SKM-1 treated with dmso at 0.1 percent for 144 hours (cell line): ENCODE measurements around the gene SLC39A10.

Experiments used
- DNase-seq: peaks from one replicate; lab custom pipeline; 2025; ENCODE audit not compliant: unreplicated experiment; lab: John Stamatoyannopoulos, UW

SLC39A10 gene, protein sequence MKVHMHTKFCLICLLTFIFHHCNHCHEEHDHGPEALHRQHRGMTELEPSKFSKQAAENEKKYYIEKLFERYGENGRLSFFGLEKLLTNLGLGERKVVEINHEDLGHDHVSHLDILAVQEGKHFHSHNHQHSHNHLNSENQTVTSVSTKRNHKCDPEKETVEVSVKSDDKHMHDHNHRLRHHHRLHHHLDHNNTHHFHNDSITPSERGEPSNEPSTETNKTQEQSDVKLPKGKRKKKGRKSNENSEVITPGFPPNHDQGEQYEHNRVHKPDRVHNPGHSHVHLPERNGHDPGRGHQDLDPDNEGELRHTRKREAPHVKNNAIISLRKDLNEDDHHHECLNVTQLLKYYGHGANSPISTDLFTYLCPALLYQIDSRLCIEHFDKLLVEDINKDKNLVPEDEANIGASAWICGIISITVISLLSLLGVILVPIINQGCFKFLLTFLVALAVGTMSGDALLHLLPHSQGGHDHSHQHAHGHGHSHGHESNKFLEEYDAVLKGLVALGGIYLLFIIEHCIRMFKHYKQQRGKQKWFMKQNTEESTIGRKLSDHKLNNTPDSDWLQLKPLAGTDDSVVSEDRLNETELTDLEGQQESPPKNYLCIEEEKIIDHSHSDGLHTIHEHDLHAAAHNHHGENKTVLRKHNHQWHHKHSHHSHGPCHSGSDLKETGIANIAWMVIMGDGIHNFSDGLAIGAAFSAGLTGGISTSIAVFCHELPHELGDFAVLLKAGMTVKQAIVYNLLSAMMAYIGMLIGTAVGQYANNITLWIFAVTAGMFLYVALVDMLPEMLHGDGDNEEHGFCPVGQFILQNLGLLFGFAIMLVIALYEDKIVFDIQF

DNA sequence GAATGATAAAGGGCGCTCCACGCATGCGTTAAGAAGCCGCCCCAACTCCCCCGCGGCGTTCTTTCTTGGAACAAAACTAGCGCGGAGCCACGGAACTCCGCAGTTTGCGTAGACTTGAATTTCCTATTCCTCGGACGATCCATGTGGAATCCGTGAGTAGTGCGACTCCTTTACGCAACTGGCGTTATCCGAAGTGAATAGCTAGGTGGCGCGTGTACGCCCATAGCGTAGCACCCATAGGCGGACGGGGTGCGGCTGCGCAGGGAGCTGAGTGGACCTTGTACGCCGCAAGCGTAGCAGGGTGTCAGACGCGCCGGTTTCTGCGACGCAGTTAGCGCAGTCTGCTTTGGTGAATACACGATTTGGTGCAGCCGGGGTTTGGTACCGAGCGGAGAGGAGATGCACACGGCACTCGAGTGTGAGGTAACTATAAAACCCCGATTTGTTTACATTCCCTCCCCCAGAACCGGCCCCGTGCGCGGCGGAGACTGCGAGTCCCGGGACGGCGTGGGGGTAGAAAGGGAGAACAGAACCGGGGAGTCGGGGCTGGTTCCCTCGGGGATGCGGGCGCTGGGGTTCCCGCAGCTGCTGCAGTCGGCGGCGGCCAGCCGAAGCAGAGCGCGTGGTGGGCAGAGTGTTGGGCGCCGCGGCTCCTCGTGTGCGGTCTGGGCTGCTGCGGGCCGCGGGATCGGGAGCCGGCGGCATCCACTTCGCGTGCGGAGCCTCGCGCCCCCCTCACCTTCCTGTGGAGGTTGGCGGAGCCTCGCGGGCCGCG, at the start of gene SLC39A10:
Gene SLC39A10, plus strand, starts transcription at position 368 of the 775 bp plus-strand sequence. CDS start 22,817 bp downstream, outside the sequence.
- peak; percentile 99 for DNase-seq

DNA sequence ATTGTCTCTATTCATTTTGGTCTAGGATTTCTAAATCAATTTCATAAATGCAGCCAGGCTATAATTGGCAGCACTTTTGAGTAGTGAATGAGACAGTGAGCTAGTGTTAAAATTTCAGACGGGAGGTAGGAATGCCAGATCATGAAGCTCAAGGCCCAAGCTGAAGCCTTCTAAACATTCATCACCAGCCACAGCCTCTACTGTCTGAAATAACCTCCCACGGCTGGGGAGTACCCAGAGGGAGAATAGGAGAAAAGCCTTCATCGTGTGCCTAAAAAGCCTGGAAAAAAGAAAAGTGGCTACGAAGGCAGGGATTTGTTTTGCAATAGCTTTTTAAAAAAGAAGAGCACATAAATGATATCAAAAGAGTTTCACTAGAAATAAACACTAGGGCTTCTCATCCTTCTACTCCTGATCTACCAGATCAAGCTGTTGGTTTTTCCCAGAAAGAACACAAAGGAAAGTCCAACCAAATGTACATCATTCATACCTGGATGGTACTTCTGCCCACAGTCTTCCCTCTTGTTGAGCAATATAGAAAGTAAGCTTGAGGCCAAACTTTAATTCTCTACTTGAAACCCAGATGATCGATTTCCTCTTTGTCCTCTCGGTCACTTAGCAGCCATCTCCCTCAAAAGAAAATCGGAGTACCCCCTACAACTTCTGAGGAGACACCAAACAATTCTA, 48.1 kb upstream of the SLC39A10 start:
- no peak for DNase-seq

DNA sequence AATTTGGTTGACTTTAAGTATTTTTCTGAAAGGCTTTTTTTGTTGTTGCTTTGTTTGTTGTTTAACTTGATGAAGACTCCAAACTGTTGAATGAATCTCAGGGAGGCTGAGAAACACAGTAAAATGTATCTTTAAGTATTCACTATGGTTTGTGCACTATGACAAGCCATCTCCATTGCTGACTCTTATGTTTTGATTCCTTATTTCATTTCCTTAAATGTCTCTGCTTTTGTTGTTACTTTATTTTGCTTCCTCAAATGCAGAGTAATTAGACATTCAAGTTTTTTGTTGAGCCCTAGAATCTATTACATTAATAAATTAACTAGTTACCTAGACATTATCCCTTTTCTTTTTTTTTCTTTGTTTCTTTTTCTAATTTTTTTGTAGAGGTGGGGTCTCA, 46.3 kb upstream of the SLC39A10 start:
- DNase-seq = peak; percentile 22

DNA sequence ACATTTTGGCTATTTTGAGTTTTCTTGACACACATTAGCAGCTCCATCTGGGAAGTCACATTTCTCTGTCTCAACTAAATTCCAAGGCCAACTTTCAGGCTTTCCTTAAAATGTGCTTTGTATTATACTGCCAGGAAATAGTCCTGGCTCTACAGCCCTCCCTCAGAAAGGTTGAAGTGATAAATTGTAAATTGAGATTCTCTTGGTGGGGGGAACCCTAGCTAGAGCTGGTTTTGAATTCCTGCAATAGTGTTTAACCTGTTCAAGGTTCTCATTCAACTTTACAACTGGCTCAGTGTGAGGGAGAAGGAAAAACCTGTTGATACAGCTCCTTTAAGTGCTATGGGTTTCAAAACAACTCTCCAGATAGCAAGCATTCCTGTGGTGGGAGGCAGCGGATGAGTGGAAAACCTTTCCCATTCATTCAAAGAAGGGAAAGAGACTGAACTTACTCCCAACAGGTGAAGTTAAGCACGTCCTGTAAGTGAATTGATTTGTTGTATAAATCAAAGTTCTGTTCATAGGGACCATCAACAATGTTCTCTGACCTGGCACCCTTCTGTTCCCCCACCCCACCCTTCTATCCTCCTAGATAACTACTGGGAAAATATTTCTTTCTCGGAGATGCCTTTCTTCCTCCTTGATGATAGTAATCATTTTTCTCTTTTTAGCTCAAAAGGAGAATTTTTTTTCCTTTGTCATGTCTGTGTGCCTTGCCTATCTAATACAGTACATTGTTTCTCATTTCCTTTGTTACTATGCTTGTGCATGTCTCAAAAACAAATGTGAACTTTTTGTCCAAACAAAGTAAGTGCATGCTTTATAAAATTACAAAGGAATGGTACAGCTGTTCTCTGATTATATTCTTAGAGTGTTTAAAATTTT, 44.2 kb upstream of the SLC39A10 start:
- no peak for DNase-seq

DNA sequence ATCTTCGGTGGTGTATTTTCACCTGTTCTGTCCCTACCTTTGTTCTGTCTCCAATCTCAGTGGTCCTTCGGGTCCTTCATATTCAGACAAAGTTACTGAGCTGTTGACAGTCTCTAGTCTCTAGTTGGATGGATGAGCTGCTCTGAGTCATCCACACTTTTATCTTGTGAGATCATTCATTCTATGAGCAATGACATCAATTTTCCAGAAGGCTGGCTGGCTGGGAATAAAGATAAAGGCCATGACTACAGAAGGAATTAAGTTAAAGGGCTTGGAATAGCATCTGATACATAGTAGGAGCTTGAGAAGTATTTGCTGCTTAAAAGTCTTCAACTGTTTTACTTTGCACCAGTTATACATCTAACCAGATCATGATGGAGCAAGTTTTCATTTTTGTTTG, 43.1 kb upstream of the SLC39A10 start:
- DNase-seq = no peak

DNA sequence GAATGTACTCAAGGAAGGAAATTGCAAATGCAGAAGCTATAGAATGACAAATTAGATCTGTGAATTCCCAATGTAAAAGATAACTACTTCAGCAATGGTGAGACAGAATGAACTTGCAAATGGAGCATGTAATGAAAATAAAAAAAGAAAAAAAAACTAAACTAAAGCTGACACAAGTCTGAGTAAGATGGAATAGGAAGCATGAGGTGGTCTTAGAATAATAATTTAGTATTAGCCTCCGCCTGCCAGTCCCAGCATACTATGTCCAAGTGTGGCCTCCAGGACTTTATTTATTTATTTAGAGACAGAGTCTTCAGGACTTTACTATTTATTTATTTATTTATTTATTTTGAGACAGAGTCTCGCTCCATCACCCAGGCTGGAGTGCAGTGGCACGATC, 37.4 kb upstream of the SLC39A10 start:
- DNase-seq = no peak

DNA sequence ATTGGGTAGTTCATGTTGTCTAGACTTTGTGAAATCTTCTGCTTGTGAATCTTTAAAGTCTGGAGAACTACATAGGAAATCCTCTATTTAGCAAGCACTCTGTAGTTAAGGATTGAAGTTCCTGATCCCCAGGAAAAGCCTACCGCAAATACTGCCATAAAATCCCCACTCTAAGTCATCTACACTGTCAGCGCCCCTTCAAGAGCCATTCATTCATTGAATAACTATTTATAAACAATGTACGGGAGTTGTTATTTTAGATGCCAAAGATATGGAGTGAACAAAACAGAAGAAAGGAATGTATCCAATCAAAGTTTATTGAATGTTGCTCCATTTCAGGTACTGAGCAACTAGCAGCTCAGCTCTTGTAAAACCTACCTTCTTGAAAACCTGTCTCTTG, 36.5 kb upstream of the SLC39A10 start:
- no peak for DNase-seq

DNA sequence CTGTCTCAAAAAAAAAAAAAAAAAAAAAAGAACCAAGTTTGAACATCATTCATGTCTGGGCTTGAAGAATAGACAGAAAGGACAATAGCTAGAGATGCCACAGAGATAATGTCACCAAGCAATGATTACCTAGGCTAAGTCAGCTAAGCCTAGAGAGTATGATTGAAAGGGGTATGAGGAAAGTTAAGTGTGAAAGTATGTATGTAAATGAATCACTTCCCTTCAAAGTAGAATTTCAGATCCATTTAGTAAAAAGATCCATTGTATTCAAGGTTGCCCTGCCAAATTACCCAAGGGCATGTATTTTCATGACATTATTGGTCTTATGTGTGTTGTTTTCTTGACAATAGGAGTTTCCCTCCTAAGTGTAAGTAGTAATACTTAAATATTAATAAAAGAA, 34.1 kb upstream of the SLC39A10 start:
- DNase-seq = no peak

DNA sequence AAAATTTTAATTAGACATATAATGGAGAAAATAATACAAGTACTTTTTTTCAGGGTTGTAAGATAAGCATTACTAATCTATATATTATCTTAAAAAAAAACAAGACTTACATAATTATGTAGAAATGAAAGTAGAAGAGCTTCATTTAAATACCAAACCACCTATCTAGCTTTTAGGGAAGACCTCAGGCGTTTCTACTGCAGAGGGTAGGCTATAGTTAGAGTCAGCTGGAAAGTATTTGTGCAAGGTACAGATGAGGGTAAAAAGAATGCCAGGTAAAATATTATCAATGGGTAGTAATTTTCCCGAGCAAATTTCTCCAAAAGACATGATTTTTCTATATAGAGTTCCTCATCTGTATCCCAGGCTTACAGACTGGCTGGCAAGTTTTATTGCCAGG, 30.5 kb upstream of the SLC39A10 start:
- DNase-seq = no peak

DNA sequence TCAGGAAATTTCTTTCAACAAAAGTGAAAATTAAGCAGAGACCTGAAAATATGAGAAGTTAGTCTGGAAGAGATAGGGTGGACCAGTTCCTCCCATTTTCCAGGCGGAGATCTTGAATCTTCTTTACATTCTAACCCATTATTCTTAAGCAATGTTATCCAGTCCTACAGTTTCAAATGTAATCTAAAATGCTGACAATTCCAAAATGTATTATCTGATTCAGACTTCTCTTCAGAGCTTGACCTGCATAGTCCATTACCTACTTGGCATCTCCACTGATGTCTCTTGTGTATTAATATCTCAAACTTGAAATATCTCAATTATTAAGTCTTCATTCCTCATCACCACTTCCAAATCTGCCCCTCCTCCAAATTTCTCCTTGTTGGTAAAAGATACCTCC, 28.4 kb upstream of the SLC39A10 start:
- no peak for DNase-seq

DNA sequence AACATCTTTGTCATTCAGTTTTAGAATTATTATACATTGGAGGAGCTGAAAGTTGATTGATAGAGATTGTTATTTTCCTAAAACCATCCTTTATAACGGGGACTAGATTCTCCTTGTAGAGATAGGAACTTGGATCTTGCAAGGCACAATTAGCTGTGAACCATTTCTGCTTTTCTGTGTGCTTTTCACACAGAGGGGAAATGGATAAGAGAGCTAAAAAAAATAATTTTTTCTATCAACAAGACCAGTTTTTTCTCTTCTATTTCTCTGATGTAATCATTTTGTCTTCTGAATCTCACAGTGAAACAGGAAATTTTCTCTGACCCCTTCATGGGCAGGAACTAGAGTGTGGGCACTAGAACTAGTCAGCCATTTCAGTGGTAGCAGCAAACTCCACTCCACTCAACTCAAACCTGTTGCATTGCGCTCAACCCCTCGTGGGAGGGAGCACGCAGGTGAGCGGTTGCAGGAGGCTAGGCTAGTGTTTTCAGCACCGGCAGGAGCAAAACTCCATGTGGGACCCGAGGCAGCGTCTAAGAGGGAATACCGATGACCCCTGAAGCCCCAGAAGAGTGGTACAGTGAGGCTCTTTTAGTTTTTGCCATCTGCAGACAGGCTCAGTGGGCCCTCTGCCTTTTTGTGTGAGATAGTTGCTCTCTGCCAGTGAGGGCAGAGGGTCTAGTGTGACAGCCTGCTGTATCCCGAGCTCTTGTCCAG, 24.0 kb upstream of the SLC39A10 start:
- no peak for DNase-seq

DNA sequence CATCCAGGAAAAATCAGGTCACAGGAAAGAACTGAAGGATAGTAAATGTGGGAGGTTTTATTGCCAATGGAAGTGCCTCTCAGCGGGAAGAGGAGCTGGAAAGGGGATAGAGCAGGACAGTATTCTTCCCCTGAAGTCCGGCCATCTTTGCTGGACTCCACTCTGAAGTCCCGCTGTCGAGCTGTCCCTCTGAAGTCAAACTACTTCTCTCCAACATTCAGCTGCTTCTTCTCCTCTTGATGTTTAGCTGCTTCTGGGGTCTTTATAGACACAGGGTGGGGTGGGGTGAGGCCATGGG, 23.5 kb upstream of the SLC39A10 start:
- no peak for DNase-seq

DNA sequence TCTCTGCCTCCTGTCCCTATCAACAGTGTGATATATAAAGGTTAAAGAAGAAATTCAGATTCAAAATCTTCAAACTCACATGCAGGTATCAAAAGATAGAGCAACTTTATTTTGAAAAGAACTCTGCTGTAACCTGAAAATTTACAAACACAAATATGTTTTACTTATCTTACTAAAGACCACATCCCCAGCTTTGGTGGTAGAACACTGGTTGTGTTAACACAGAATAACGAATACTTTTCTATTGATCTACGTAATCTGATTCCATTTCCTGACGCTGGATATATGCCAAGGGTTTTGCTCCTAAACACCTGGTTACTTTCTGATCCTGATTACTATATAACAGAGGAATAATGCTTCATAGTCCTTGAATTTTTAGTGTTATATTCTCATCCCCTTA, 23.1 kb upstream of the SLC39A10 start:
- DNase-seq = no peak

DNA sequence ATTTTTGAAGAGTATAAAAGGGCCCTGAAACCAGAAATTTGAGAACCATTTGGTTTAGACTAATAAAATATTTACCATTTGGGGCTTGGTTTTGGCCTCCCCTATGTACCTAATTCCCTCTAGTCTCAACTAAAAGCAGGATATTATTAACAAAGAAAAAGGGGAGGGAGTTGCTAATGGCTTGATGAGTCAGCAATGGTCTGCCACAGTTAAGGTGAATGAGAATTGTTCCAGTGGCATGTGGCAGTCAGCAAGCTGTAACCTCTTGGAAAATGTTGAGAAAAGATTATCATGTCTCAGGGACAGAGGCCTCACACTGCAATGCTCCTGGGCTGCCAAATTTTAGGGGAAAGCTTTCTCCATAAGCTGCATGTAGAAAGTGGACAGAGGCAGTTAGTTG, 20.1 kb upstream of the SLC39A10 start:
- DNase-seq = no peak

DNA sequence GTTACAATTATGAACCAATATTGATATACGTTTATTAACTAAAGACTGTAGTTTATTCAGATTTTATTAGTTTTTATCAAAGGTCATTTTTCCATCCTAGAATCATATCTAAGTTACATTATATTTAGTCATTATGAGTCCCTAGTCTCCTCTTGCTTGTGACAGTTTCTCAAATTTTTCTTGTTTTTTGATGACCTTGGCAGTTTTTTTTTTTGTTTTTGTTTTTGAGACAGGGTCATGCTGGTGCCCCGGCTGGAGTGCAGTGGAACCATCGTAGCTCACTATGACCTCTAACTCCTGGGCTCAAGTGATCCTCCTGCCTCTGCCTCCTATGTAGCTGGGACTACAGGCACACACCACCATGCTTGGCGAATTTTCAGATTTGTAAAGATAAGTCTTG, 18.3 kb upstream of the SLC39A10 start:
- no peak for DNase-seq

DNA sequence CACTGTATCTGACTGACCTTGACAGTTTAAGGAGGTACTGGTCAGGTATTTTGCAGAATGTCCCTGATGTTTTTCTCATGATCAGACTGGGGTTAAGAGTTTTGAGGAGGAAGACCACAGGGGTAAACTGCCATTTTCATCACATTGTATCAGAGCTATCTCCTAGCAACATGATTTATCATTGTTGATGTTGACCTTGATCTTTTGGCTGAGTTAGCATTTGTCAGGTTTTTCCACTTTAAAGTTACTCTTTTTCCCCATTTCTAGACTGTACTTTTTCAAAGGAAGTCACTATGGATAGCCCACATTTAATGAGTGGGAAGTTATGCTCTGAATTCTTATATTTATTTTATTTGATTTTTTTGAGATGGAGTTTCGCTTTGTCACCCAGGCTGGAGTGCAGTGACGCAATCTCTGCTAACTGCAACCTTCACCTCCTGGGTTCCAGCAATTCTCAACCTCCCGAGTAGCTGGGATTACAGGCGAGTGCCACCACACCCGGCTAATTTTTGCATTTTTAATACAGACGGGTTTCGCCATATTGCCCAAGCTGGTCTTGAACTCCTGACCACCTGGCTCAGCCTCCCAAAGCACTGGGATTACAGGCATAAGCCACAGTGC, 17.7 kb upstream of the SLC39A10 start:
- DNase-seq = no peak

DNA sequence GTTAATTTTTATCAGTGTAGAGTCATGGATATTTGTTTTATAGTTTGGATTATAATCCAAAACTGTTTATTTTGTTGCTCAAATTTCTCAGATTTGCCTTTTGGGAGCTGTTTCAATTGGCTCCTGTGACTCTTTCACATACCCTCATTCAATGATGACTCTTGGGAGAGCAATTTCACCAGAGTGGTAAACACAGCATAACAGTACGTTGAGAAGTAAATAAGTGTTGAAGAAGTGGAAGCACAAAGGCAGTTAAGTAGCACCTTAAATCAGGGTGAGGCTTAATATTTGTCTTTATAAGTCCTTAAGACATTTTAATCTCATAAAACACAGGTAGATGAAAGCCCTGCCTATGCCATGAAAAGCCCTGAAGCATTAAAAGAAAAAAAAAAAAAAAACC, 17.1 kb upstream of the SLC39A10 start:
- DNase-seq = no peak

DNA sequence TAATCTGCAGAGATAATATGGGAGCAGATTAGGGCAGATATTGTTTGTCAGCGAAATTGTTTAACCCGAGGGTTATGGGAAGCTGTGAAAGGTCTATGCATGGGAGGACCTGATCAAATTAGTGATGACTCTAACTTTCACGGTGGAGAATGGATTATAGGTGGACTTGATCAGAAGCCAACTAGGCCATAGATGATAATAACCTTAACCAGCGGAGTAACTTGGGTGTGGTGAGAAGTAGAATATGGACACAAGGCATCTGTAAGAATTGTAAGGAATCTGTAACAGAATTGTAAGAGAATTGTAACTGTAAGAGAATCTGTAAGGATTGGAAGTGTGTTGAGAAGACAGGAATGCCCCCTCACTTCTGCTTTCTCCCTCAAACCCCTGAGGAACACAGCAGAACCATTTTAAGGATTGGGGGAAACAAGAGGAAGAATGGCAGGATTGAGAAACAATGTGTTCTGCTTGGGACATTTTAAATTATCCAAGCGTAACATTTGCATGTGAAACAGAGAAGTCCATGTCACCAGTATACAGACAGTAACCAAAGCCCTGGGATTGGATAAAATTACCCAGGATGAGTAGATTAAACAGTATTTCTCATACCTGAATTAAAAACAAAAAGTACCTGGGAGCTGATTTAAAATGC, 14.9 kb upstream of the SLC39A10 start:
- peak; percentile 54 for DNase-seq

DNA sequence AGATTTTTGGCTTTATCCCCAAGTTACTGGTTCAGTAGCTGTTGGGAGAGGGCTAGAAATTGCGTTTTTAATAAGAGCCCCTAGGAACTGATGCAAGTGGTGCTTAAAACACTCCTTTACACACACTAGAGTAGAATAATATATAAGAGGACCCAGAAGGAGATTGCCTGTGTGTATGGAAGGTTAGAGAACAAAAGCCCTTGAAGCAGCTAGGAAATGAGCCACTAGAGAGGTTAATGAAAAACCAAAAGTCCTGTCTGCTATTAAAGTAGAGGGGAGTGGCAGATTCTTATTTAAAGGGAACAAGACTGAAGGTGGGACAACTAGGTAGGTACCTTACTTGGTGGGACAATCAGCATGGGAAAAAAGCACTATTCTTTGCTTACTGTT, 14.4 kb upstream of the SLC39A10 start:
- DNase-seq = no peak
